ENCODE data around the gene PAGE2.
"Not testable (repeated sequence)": the region's sequence is repeated elsewhere in the genome, so short reads cannot be mapped to it uniquely, and the experiment has no call there.

PAGE2 gene

DNA sequence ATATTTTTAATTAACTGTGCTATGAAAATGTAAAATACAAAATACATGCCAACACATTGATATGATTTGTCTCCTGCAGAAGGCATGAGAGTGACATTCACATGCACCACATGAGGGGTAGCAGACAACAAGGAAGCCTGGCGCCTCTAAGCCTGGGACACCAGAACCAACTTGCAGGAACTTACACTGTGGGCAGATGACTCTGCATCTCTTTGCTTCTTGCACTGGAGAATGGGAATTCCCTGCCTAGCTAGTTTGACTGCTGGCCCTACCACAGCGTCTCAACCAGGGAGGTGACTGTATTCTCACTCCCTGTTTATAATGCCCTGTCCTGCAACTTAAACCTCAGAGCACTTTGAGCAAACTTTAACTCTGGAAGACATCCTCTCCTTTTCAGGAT lies 40.5 kb downstream of the PAGE2 start:
- TF ChIP-seq, protein P1, sequence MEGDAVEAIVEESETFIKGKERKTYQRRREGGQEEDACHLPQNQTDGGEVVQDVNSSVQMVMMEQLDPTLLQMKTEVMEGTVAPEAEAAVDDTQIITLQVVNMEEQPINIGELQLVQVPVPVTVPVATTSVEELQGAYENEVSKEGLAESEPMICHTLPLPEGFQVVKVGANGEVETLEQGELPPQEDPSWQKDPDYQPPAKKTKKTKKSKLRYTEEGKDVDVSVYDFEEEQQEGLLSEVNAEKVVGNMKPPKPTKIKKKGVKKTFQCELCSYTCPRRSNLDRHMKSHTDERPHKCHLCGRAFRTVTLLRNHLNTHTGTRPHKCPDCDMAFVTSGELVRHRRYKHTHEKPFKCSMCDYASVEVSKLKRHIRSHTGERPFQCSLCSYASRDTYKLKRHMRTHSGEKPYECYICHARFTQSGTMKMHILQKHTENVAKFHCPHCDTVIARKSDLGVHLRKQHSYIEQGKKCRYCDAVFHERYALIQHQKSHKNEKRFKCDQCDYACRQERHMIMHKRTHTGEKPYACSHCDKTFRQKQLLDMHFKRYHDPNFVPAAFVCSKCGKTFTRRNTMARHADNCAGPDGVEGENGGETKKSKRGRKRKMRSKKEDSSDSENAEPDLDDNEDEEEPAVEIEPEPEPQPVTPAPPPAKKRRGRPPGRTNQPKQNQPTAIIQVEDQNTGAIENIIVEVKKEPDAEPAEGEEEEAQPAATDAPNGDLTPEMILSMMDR (IDR thresholded peaks at IDR 0.05; ENCODE audit: low read depth, low read length) = no peak
- H3K4me3 ChIP-seq (ENCODE audit: low read depth, low read length) = no peak overlapping the region

DNA sequence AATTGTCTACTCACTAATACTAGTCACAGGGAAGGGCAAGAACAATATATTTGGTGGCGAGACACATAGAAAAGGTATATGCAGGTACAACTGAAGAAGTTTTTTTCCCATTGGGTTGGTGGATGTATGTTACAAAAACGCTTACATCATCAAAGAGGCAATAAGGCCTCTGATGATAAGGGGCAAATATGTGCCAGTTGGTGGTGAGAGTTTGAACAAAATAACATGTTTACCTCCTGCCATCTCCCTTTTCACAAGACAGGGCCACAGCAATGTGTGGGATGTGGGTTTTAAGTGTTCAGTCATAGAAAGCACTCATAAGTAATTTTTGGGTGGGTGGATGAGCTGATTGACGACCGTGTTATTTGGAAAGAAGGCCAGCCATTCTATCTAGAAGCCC lies 41.7 kb downstream of the PAGE2 start:
- TF ChIP-seq, protein P1 (IDR thresholded peaks at IDR 0.05; ENCODE audit: low read depth, low read length) = no peak
- no peak overlapping the region for H3K4me3 ChIP-seq (ENCODE audit: low read depth, low read length)

DNA sequence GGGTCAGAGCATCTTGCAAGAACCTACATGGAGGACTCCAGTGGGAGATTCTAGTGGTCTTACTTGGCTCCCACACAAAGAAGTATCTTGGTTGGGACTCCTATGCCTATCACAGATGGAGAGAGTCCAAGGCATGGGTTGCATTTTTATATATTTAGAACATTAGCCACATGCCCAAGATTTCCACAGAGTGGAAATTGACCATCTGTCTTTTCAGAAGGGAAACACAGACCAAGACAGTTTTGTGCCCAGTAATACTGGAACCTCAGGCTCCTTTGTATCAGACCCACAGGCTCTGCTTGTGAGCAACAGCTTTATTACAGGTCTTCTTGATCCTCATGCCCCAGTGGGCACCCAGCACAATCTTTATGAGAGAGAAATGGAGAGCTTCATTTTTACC lies 43.6 kb downstream of the PAGE2 start:
- no peak overlapping the region for H3K4me3 ChIP-seq (ENCODE audit: low read depth, low read length)
- TF ChIP-seq, protein P1 (IDR thresholded peaks at IDR 0.05; ENCODE audit: low read depth, low read length) = no peak

DNA sequence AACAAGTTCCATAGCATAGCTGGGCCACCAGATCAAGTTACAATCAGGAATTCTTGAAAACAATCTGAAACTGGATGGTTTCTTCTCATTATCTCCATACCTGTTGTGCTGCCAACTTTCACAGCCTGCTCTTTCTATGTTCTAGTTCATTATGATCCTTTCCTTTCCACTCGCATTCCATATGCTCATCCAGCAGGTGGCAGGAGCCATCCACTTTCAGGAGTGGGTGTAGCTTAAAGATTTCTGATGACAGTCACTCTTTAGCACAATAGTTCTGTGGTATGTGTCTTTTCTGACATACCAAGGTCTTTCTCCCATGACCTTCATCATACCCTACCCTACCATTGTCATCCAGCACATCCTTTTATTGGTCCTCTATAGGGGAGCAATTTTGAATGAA lies 46.4 kb downstream of the PAGE2 start:
- H3K4me3 ChIP-seq (ENCODE audit: low read depth, low read length) = no peak overlapping the region
- TF ChIP-seq, protein P1 (IDR thresholded peaks at IDR 0.05; ENCODE audit: low read depth, low read length) = peak; percentile 34

DNA sequence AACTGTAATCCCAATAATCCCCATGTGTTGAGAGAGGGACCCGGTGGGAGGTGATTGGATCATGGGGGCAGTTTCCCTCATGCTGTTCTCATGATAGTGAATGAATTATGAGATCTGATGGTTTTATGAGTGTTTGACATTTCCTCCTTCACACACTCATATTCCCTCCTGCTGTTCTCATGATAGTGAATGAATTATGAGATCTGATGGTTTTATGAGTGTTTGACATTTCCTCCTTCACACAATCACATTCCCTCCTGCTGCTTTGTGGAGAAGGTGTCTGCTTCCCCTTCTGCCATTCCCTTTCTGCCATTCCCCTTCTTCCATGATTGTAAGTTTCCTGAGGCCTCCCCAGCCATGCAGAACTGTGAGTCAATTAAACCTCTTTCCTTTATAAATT lies 52.0 kb downstream of the PAGE2 start:
- not testable (repeated sequence) for H3K4me3 ChIP-seq (ENCODE audit: low read depth, low read length)

All from WI38 (cell line).